ENCODE data around the gene MEI1.

GRCh38 chr22:41758231-41758630 is 58.9 kb downstream of the MEI1 start:
- TF ChIP-seq CTCF (IDR thresholded peaks at IDR 0.05; ENCODE audit: low read length), result no peak
- TF ChIP-seq EZH2phosphoT487 (IDR thresholded peaks at IDR 0.05; ENCODE audit: low read length), result no peak
